Ovary (tissue), 3 donors: Measurements from ENCODE around the gene BCL2L14.
"Not testable (repeated sequence)": the region's sequence is repeated elsewhere in the genome, so short reads cannot be mapped to it uniquely, and the experiment has no call there.

Experiments
- POLR2A ChIP-seq: fragments of 450-650 bp; IDR thresholded peaks from one replicate; pipeline ENCODE4 v1.6.1; 2017; ENCODE audit warnings: antibody characterized with exemption, mild to moderate bottlenecking, moderate library complexity
- TF ChIP-seq, protein P1 (sequence below), 3 donors: fragments of 450-650 bp in 2 of 3; fragments of 200-600 bp in 1 of 3; IDR thresholded peaks; one replicate each; pipeline versions ENCODE4 v1.5.1 to v1.8.0; 2016 to 2022; ENCODE audit warnings: antibody characterized with exemption in 3 of 3, mild to moderate bottlenecking in 1 of 3
- donor health status: DM: no; HTN: no; CAD: no.

DNA sequence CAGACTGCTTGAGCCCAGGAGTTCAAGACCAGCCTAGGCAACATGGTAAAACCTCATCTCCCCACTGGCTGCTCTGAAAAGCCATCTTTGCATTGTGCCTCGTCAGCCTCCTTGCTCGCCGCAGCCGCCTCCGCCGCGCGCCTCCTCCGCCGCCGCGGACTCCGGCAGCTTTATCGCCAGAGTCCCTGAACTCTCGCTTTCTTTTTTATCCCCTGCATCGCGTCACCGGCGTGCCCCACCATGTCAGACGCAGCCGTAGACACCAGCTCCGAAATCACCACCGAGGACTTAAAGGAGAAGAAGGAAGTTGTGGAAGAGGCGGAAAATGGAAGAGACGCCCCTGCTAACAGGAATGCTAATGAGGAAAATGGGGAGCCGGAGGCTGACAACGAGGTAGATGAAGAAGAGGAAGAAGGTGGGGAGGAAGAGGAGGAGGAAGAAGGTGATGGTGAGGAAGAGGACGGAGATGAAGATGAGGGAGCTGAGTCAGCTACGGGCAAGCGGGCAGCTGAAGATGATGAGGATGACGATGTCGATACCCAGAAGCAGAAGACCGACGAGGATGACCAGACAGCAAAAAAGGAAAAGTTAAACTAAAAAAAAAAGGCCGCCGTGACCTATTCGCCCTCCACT lies 40.3 kb downstream of the BCL2L14 start:
- TF ChIP-seq POLR2A = not testable (repeated sequence)
- TF ChIP-seq, protein P1, sequence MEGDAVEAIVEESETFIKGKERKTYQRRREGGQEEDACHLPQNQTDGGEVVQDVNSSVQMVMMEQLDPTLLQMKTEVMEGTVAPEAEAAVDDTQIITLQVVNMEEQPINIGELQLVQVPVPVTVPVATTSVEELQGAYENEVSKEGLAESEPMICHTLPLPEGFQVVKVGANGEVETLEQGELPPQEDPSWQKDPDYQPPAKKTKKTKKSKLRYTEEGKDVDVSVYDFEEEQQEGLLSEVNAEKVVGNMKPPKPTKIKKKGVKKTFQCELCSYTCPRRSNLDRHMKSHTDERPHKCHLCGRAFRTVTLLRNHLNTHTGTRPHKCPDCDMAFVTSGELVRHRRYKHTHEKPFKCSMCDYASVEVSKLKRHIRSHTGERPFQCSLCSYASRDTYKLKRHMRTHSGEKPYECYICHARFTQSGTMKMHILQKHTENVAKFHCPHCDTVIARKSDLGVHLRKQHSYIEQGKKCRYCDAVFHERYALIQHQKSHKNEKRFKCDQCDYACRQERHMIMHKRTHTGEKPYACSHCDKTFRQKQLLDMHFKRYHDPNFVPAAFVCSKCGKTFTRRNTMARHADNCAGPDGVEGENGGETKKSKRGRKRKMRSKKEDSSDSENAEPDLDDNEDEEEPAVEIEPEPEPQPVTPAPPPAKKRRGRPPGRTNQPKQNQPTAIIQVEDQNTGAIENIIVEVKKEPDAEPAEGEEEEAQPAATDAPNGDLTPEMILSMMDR (IDR thresholded peaks at IDR 0.05) = not testable (repeated sequence)
